ENCODE results near the gene OR1A1. TPM values are rescaled to one million over a fixed set of nuclear protein-coding genes. Genes with fewer than 3 reads are reported as not detected.

Gene OR1A1
- total RNA-seq (not detected), polyA plus RNA-seq (ENCODE audit: insufficient read depth, low read depth, low replicate concordance) (not detected)
- long read RNA-seq, donor 1, result 0 reads
- long read RNA-seq, donor 2, result 0 reads
- long read RNA-seq, donor 3, result 0 reads
- long read RNA-seq, donor 4, result 0 reads
- long read RNA-seq, donor 5, result 0 reads
- long read RNA-seq, donor 6, result 0 reads
- long read RNA-seq, donor 7, result 0 reads
- long read RNA-seq, donor 8, result 0 reads
- long read RNA-seq, donor 9, result 0 reads
- long read RNA-seq, donor 10, result 0 reads

GRCh38 chr17:3207367-3207766, at the start of gene OR1A1:
Gene OR1A1 (plus strand): TSS chr17:3207667. CDS start chr17:3215621, 7,954 bp downstream.
- Histone ChIP-seq H3K9me3 (ENCODE audit: control insufficient read depth in 2 of 3, insufficient read depth in 1 of 3, low read length in 3 of 3) (no peaks in the 10 kb centered on the region), H3K27ac (ENCODE audit: low read depth in 2 of 2, low read length in 2 of 2) (no peak within 1 kb of the TSS), H3K27me3 (ENCODE audit: control insufficient read depth, insufficient read depth, low read length) (no peaks in the 10 kb centered on the region), H3K9ac (ENCODE audit: low read length in 3 of 3) (no peak within 1 kb of the TSS), H3K4me1 (ENCODE audit: control insufficient read depth in 2 of 3, insufficient read depth in 2 of 3, low read depth in 1 of 3, low read length in 3 of 3) (no peaks in the 10 kb centered on the region), H3K4me3 (ENCODE audit: low read length in 3 of 3) (no peak within 1 kb of the TSS), H3K36me3 (ENCODE audit: control insufficient read depth in 2 of 3, insufficient read depth in 3 of 3, low read length in 3 of 3) (no peaks in the 10 kb centered on the region)
- intact Hi-C loops (cut with DNase I), result no loop called here
- TF ChIP-seq CTCF (IDR thresholded peaks at IDR 0.05; ENCODE audit: borderline replicate concordance, extremely low read depth, insufficient read depth), result no peak
- DNase-seq (no peak), FAIRE-seq (no peak)

- Histone ChIP-seq H3K36me3 (ENCODE audit: control insufficient read depth in 2 of 3, insufficient read depth in 3 of 3, low read length in 3 of 3) (no peaks in the 10 kb centered on the region), H3K27me3 (ENCODE audit: control insufficient read depth, insufficient read depth, low read length) (no peaks in the 10 kb centered on the region), H3K9ac (ENCODE audit: low read length in 3 of 3) (no peak overlapping the region), H3K9me3 (ENCODE audit: control insufficient read depth in 2 of 3, insufficient read depth in 1 of 3, low read length in 3 of 3) (peaks cover 0 to 8% (median 0%) of the 10 kb centered on the region in 3 donors), H3K27ac (ENCODE audit: low read depth in 2 of 2, low read length in 2 of 2) (no peak overlapping the region), H3K4me1 (ENCODE audit: control insufficient read depth in 2 of 3, insufficient read depth in 2 of 3, low read depth in 1 of 3, low read length in 3 of 3) (no peaks in the 10 kb centered on the region), H3K4me3 (ENCODE audit: low read length in 3 of 3) (no peak overlapping the region)
- intact Hi-C loops (cut with DNase I), result no loop called here
- DNase-seq (peak in 1 of 5 donors; percentile 0), FAIRE-seq (no peak)
- no peak for TF ChIP-seq CTCF (IDR thresholded peaks at IDR 0.05; ENCODE audit: borderline replicate concordance, extremely low read depth, insufficient read depth)
Observed at GRCh38 chr17:3167574-3167973, 39.9 kb upstream of the OR1A1 start.

- no peaks in the 10 kb centered on the region for H3K4me1 ChIP-seq (ENCODE audit: control insufficient read depth in 2 of 3, insufficient read depth in 2 of 3, low read depth in 1 of 3, low read length in 3 of 3)
- H3K9me3 ChIP-seq (ENCODE audit: control insufficient read depth in 2 of 3, insufficient read depth in 1 of 3, low read length in 3 of 3), result no peaks in the 10 kb centered on the region
- no peaks in the 10 kb centered on the region for H3K27me3 ChIP-seq (ENCODE audit: control insufficient read depth, insufficient read depth, low read length)
- no peaks in the 10 kb centered on the region for H3K36me3 ChIP-seq (ENCODE audit: control insufficient read depth in 2 of 3, insufficient read depth in 3 of 3, low read length in 3 of 3)
- H3K4me3 ChIP-seq (ENCODE audit: low read length in 3 of 3), result no peak overlapping the region
- DNase-seq, result no peak
- no peak overlapping the region for H3K9ac ChIP-seq (ENCODE audit: low read length in 3 of 3)
- H3K27ac ChIP-seq (ENCODE audit: low read depth in 2 of 2, low read length in 2 of 2), result no peak overlapping the region
- TF ChIP-seq CTCF (IDR thresholded peaks at IDR 0.05; ENCODE audit: borderline replicate concordance, extremely low read depth, insufficient read depth), result no peak
- intact Hi-C loops (cut with DNase I), result no loop called here
- no peak for FAIRE-seq
Observed at GRCh38 chr17:3189961-3190360, 17.5 kb upstream of the OR1A1 start.

GRCh38 chr17:3197219-3197618, 10.2 kb upstream of the OR1A1 start, which contains the start of gene OR1A2:
Gene OR1A2 (plus strand): TSS chr17:3197519. CDS start chr17:3197519, 0 bp downstream.
- Histone ChIP-seq H3K27me3 (ENCODE audit: control insufficient read depth, insufficient read depth, low read length) (no peaks in the 10 kb centered on the region), H3K9me3 (ENCODE audit: control insufficient read depth in 2 of 3, insufficient read depth in 1 of 3, low read length in 3 of 3) (peaks cover 0 to 4% (median 0%) of the 10 kb centered on the region in 3 donors), H3K4me1 (ENCODE audit: control insufficient read depth in 2 of 3, insufficient read depth in 2 of 3, low read depth in 1 of 3, low read length in 3 of 3) (no peaks in the 10 kb centered on the region), H3K9ac (ENCODE audit: low read length in 3 of 3) (no peak within 1 kb of the TSS), H3K4me3 (ENCODE audit: low read length in 3 of 3) (no peak within 1 kb of the TSS), H3K27ac (ENCODE audit: low read depth in 2 of 2, low read length in 2 of 2) (no peak within 1 kb of the TSS), H3K36me3 (ENCODE audit: control insufficient read depth in 2 of 3, insufficient read depth in 3 of 3, low read length in 3 of 3) (no peaks in the 10 kb centered on the region)
- intact Hi-C loops (cut with DNase I), result no loop called here
- DNase-seq, result no peak
- no peak for FAIRE-seq
- TF ChIP-seq CTCF (IDR thresholded peaks at IDR 0.05; ENCODE audit: borderline replicate concordance, extremely low read depth, insufficient read depth), result no peak
